HepG2 (cell line): ENCODE measurements around the gene NOTCH3. TPM values are rescaled to one million over a fixed set of nuclear protein-coding genes. Genes with fewer than 3 reads are reported as not detected.

Experiments used
- ATAC-seq: fragments of 200-7000 bp; cut with Tn5 transposase; 3 replicates; pipeline ENCODE4 v1.9.1; 2020; ENCODE audit warnings: mild to moderate bottlenecking, moderate library complexity
- BruUV-seq: library from RNA; stranded (reverse); fragments of 400-500 nt; replicated peaks from 2 replicates; lab custom pipeline; 2021; lab: Mats Ljungman, UMichigan
- CTCF ChIA-PET: fragments of 300-600 bp; formaldehyde crosslinking; extraction: SDS; loops from one replicate; lab custom pipeline; 2021; ENCODE audit warnings: low total read pairs, inconsistent platforms, low intra/inter-chr PET ratio; lab: Yijun Ruan, JAX
- POLR2A ChIA-PET: fragments of 350-600 bp; sonication (Branson Sonifier 250); formaldehyde crosslinking; loops from one replicate; lab custom pipeline; 2020; ENCODE audit warnings: antibody characterized with exemption, inconsistent platforms; lab: Yijun Ruan, JAX
- DNase-seq: peaks from one replicate; pipeline ENCODE4 v3.0.0-alpha.2; 2015; ENCODE audit warnings: low spot score
- FAIRE-seq: peaks from 3 replicates; lab custom pipeline; 2011; peaks lifted over from hg19 to GRCh38; lab: Jason Lieb, UNC
- H2AFZ ChIP-seq: one replicate; pipeline ENCODE4 v1.6.1; 2011; ENCODE audit warnings: low read length, inconsistent platforms
- H3K27ac ChIP-seq: fragments of 300-600 bp; 3 replicates; pipeline ENCODE4 v1.8.0; 2011; ENCODE audit warnings: mixed run types, mild to moderate bottlenecking, mixed read lengths, low read length, inconsistent platforms; ENCODE audit not compliant: insufficient read depth; ENCODE audit errors: extremely low read length
- H3K27me3 ChIP-seq, 2 experiments: fragments of 200-600 bp in 1 of 2; 2 replicates in 1 of 2; 3 replicates in 1 of 2; pipeline versions ENCODE4 v1.6.0 to v1.8.0; 2011; ENCODE audit warnings: low read length in 2 of 2, mild to moderate bottlenecking in 2 of 2, moderate library complexity in 2 of 2, inconsistent platforms in 1 of 2; ENCODE audit not compliant: insufficient read depth in 2 of 2, control insufficient read depth in 1 of 2
- H3K36me3 ChIP-seq, 2 experiments: fragments of 200-600 bp in 1 of 2; replicated peaks in 1 of 2; 2 replicates in 1 of 2; 3 replicates in 1 of 2; pipeline versions ENCODE4 v1.5.1 to v1.8.0; 2011; ENCODE audit warnings: low read length in 2 of 2, inconsistent platforms in 1 of 2; ENCODE audit not compliant: insufficient read depth in 2 of 2, control insufficient read depth in 1 of 2
- H3K4me1 ChIP-seq: 2 replicates; pipeline ENCODE4 v1.5.1; 2012; ENCODE audit warnings: low read length, inconsistent platforms; ENCODE audit not compliant: insufficient read depth
- H3K4me2 ChIP-seq: 2 replicates; pipeline ENCODE4 v1.6.0; 2011; ENCODE audit warnings: low read depth, low read length, inconsistent platforms
- H3K4me3 ChIP-seq, 3 experiments: fragments of 200-600 bp in 1 of 3; sonication (generic), shearing (Covaris generic) in 1 of 3; replicated peaks in 1 of 3; 2 replicates each; pipeline ENCODE4 v1.5.1; 2011 to 2016; ENCODE audit warnings: low read length in 3 of 3, inconsistent platforms in 2 of 3, low read depth in 2 of 3, mild to moderate bottlenecking in 2 of 3, control low read depth in 1 of 3, mixed read lengths in 1 of 3; ENCODE audit not compliant: insufficient read depth in 1 of 3
- H3K79me2 ChIP-seq: one replicate; pipeline ENCODE4 v1.6.1; 2011; ENCODE audit warnings: low read length, inconsistent platforms; ENCODE audit not compliant: insufficient read depth
- H3K9ac ChIP-seq: 2 replicates; pipeline ENCODE4 v1.6.0; 2011; ENCODE audit warnings: mild to moderate bottlenecking, low read depth, low read length, inconsistent platforms; ENCODE audit not compliant: insufficient read depth
- H3K9me3 ChIP-seq: 2 replicates; pipeline ENCODE4 v1.5.1; 2012; ENCODE audit warnings: mild to moderate bottlenecking, low read length
- H4K20me1 ChIP-seq: 2 replicates; pipeline ENCODE4 v1.6.0; 2011; ENCODE audit warnings: inconsistent platforms, mild to moderate bottlenecking, low read length, moderate library complexity; ENCODE audit not compliant: insufficient read depth
- ATAD3A ChIP-seq: sonication (generic); formaldehyde crosslinking; IDR thresholded peaks from 2 replicates; pipeline ENCODE4 v1.4.0; 2020; ENCODE audit warnings: missing genetic modification reagents
- GFI1 ChIP-seq: sonication (generic); formaldehyde crosslinking; IDR thresholded peaks from 2 replicates; pipeline ENCODE4 v1.5.0; 2020; ENCODE audit warnings: missing genetic modification reagents, mild to moderate bottlenecking, borderline replicate concordance
- HBP1 ChIP-seq: IDR thresholded peaks from 2 replicates; pipeline ENCODE4 v1.6.1; 2016; ENCODE audit warnings: low read depth, control low read depth
- HOXA3 ChIP-seq: sonication (generic); formaldehyde crosslinking; IDR thresholded peaks from 2 replicates; pipeline ENCODE4 v1.5.0; 2020; ENCODE audit warnings: missing genetic modification reagents
- NFAT5 ChIP-seq: sonication (generic); formaldehyde crosslinking; IDR thresholded peaks from 2 replicates; pipeline ENCODE4 v1.4.0; 2020; ENCODE audit warnings: missing genetic modification reagents
- SMYD3 ChIP-seq: sonication (generic); formaldehyde crosslinking; IDR thresholded peaks from 2 replicates; pipeline ENCODE4 v1.8.1; 2023; ENCODE audit warnings: mild to moderate bottlenecking, missing genetic modification reagents
- TMF1 ChIP-seq: sonication (generic); formaldehyde crosslinking; IDR thresholded peaks from 2 replicates; pipeline ENCODE4 v1.8.1; 2022; ENCODE audit warnings: low read depth, missing genetic modification reagents
- ZBTB21 ChIP-seq: sonication (generic); formaldehyde crosslinking; IDR thresholded peaks from 2 replicates; pipeline ENCODE4 v1.4.0; 2020; ENCODE audit warnings: missing genetic modification reagents
- ZFP36L1 ChIP-seq: sonication (generic); formaldehyde crosslinking; IDR thresholded peaks from 2 replicates; pipeline ENCODE4 v1.8.0; 2022; ENCODE audit warnings: mild to moderate bottlenecking, missing genetic modification reagents, moderate library complexity
- ZNF839 ChIP-seq: sonication (generic); formaldehyde crosslinking; IDR thresholded peaks from 2 replicates; pipeline ENCODE4 v1.4.0; 2020; ENCODE audit warnings: missing genetic modification reagents, mild to moderate bottlenecking, borderline replicate concordance
- ZSCAN5A ChIP-seq: sonication (generic); formaldehyde crosslinking; IDR thresholded peaks from 2 replicates; pipeline ENCODE4 v1.8.0; 2022; ENCODE audit warnings: mild to moderate bottlenecking, missing genetic modification reagents, borderline replicate concordance
- ZXDC ChIP-seq: sonication (generic); formaldehyde crosslinking; IDR thresholded peaks from 2 replicates; pipeline ENCODE4 v1.5.0; 2020; ENCODE audit warnings: mild to moderate bottlenecking, missing genetic modification reagents
- WGBS: methylation state at CpG from one replicate; pipeline ENCODE4 v1.1.6; 2017; ENCODE audit warnings: low lambda C conversion rate; 5-methylcytosine and 5-hydroxymethylcytosine counted together
- in situ Hi-C: cut with HindIII; loops from 2 replicates; pipeline ENCODE4 v1.10.0; 2017; ENCODE audit warnings: low pct_unique_long_range_greater_than_20kb; ENCODE audit not compliant: extremely low pct_ligation_motif_present
- intact Hi-C: fragments of 100-400 bp; cut with micrococcal nuclease; formaldehyde crosslinking; loops from one replicate; pipeline ENCODE4 v1.10.0; 2022; ENCODE audit not compliant: unreplicated experiment
- polyA plus RNA-seq, 8 experiments: library from polyadenylated mRNA; depleted of rRNA in 3 of 8; stranded (reverse) in 7 of 8; unstranded in 1 of 8; fragments of >200 nt; fragmentation: Illumina TruSeq in 4 of 8; extraction: Trizol in 4 of 8; gene quantifications; 2 replicates each; pipeline versions ENCODE4 v1.2.1 to v1.2.3, GENCODE V29; 2011 to 2016; ENCODE audit warnings: low read depth in 4 of 8, missing spikeins in 1 of 8, mixed read lengths in 1 of 8; ENCODE audit not compliant: insufficient read depth in 1 of 8
- total RNA-seq, 5 experiments: library from RNA; depleted of rRNA; stranded (reverse); fragments of >200 nt; fragmentation: Illumina TruSeq; extraction: Trizol; gene quantifications; 2 replicates each; pipeline ENCODE4 v1.2.3, GENCODE V29; 2016; ENCODE audit warnings: low read depth in 1 of 5
- TF ChIP-seq, protein P1 (sequence below): IDR thresholded peaks from 2 replicates; pipeline ENCODE4 v1.6.1; 2018; ENCODE audit warnings: missing genetic modification reagents

NOTCH3 gene
- total and polyA plus RNA-seq, 2 of the 13 experiments (the other 11 are each of a cell fraction or from before 2014, with no cell fraction given): 0.09 to 0.28 TPM

DNA sequence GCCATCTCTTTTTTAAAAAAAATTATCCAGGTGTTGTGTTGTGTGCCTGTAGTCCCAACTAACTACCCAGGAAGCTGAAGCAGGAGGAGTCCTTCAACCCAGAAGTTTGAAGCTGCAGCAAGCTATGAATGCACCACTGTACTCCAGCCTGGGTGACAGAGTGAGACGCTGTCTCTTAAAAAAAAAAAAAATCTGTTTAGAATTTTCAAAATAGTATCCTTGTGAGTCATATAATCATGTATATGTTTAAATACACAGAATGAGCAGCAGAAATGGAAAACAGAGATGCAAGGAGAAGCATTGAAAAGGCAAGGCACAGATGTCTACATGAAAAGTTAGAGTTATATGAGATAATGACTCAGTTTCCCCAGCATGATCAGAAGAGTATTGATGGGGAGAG is 62.4 kb downstream of the NOTCH3 start:
- H3K9ac ChIP-seq: no peak overlapping the region
- 12% methylated on average over 1 of the region's 1 CpG for WGBS
- TF ChIP-seq HBP1 (CRISPR knock-in tag): no peak
- TF ChIP-seq ZFP36L1 (CRISPR knock-in tag): no peak
- no peak for TF ChIP-seq ZBTB21 (CRISPR knock-in tag)
- TF ChIP-seq ZXDC: no peak
- no peak for TF ChIP-seq ZSCAN5A
- no peak for TF ChIP-seq ZNF839 (CRISPR knock-in tag)
- TF ChIP-seq, protein P1, sequence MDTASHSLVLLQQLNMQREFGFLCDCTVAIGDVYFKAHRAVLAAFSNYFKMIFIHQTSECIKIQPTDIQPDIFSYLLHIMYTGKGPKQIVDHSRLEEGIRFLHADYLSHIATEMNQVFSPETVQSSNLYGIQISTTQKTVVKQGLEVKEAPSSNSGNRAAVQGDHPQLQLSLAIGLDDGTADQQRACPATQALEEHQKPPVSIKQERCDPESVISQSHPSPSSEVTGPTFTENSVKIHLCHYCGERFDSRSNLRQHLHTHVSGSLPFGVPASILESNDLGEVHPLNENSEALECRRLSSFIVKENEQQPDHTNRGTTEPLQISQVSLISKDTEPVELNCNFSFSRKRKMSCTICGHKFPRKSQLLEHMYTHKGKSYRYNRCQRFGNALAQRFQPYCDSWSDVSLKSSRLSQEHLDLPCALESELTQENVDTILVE (CRISPR knock-in tag): no peak
- TF ChIP-seq NFAT5 (CRISPR knock-in tag): no peak
- no peak for TF ChIP-seq ATAD3A
- TF ChIP-seq TMF1 (CRISPR knock-in tag): no peak
- no peak for TF ChIP-seq SMYD3
- no peak for TF ChIP-seq HOXA3 (CRISPR knock-in tag)
- no peak for TF ChIP-seq GFI1 (CRISPR knock-in tag)

More for the DNA sequence above, 62.4 kb downstream of the NOTCH3 start:
- Histone ChIP-seq H3K79me2 (no peaks in the 10 kb centered on the region), H3K27me3 (no peaks in the 10 kb centered on the region), H3K4me2 (no peak overlapping the region), H3K4me3 (no peak overlapping the region), H3K27ac (no peak overlapping the region), H4K20me1 (no peaks in the 10 kb centered on the region), H2AFZ (no peak overlapping the region), H3K36me3 (no peaks in the 10 kb centered on the region), H3K9me3 (no peaks in the 10 kb centered on the region), H3K4me1 (no peaks in the 10 kb centered on the region)
- no peak for DNase-seq
- CTCF ChIA-PET: no interaction called here
- no peak for ATAC-seq
- in situ Hi-C loops: no loop called here
- intact Hi-C loops: no loop called here
- POLR2A ChIA-PET: no interaction called here
- FAIRE-seq: no peak
- BruUV-seq: no TSS peak
